Ascending aorta (tissue), 2 donors: ENCODE results near the gene TGFBRAP1. TPM values are rescaled to one million over a fixed set of nuclear protein-coding genes. Genes with fewer than 3 reads are reported as not detected.
A peak's percentile ranks its signal among the peaks of the same experiment; 100 is the strongest.

ENCODE experiments used
- DNase-seq, 2 donors: peaks; one replicate each; pipeline ENCODE4 v3.0.0-alpha.2; 2019; ENCODE audit warnings: low spot score in 2 of 2
- H3K27ac ChIP-seq, 2 donors: fragments of 200-600 bp; sonication (generic); one replicate each; pipeline ENCODE4 v1.5.1; 2016 to 2017; ENCODE audit warnings: mild to moderate bottlenecking in 1 of 2
- H3K27me3 ChIP-seq: fragments of 200-600 bp; sonication (generic); one replicate; pipeline ENCODE4 v1.5.1; 2017
- H3K36me3 ChIP-seq, 2 donors: fragments of 200-600 bp; sonication (generic); one replicate each; pipeline ENCODE4 v1.5.1; 2016
- H3K4me1 ChIP-seq, 2 donors: fragments of 200-600 bp; sonication (generic); one replicate each; pipeline ENCODE4 v1.5.1; 2016 to 2017; ENCODE audit warnings: mild to moderate bottlenecking in 1 of 2
- H3K4me3 ChIP-seq, 2 donors: fragments of 200-600 bp; sonication (generic); one replicate each; pipeline ENCODE4 v1.5.1; 2016 to 2017; ENCODE audit warnings: mild to moderate bottlenecking in 1 of 2
- H3K9me3 ChIP-seq, 2 donors: fragments of 200-600 bp; sonication (generic); one replicate each; pipeline ENCODE4 v1.5.1; 2016
- CTCF ChIP-seq, 3 experiments: fragments of 200-600 bp in 2 of 3; fragments of 450-650 bp in 1 of 3; sonication (generic) in 2 of 3; IDR thresholded peaks; one replicate each; pipeline ENCODE4 v1.5.1; 2016 to 2019; ENCODE audit warnings: antibody characterized with exemption in 3 of 3, mild to moderate bottlenecking in 1 of 3, moderate library complexity in 1 of 3
- intact Hi-C: fragments of 100-400 bp; cut with DNase I; formaldehyde crosslinking; loops from one replicate; pipeline ENCODE4 v1.15.1; 2023
- total RNA-seq: library from RNA; depleted of rRNA; stranded (reverse); fragments of >200 nt; gene quantifications from one replicate; pipeline ENCODE4 v1.1.0, GENCODE V29; 2016

Gene TGFBRAP1
- total RNA-seq, 1 donor from 2014 or later: 30.1 TPM

- no peak for TF ChIP-seq CTCF (IDR thresholded peaks at IDR 0.05)
- Histone ChIP-seq H3K27ac (no peak overlapping the region), H3K9me3 (no peaks in the 10 kb centered on the region), H3K4me1 (peaks cover 2 to 10% of the 10 kb centered on the region in 2 donors), H3K36me3 (peaks cover 6 to 22% of the 10 kb centered on the region in 2 donors), H3K27me3 (no peaks in the 10 kb centered on the region), H3K4me3 (no peak overlapping the region)
- intact Hi-C loops: loop anchor here (5.0 kb wide), 1 partner anchor 40 kb away; no protein-coding TSS in a partner anchor
- peak in 1 of 2 donors; percentile 58 for DNase-seq
Measured at GRCh38 chr2:105371810-105372209, 42.3 kb upstream of the TGFBRAP1 start.

- Histone ChIP-seq H3K27ac (no peak overlapping the region), H3K4me1 (peaks cover 2 to 10% of the 10 kb centered on the region in 2 donors), H3K9me3 (no peaks in the 10 kb centered on the region), H3K27me3 (no peaks in the 10 kb centered on the region), H3K36me3 (peaks cover 9 to 28% of the 10 kb centered on the region in 2 donors), H3K4me3 (no peak overlapping the region)
- TF ChIP-seq CTCF (IDR thresholded peaks at IDR 0.05): no peak
- DNase-seq: peak in 1 of 2 donors; percentile 25
- intact Hi-C loops: loop anchor here (5.0 kb wide), 1 partner anchor 41 kb away; no protein-coding TSS in a partner anchor
Measured at GRCh38 chr2:105371156-105371555, 41.6 kb upstream of the TGFBRAP1 start.

GRCh38 chr2:105369777-105370690 is 40.5 kb upstream of the TGFBRAP1 start:
- peak; percentile 38 to 91 for DNase-seq
- H3K4me1 ChIP-seq: peaks cover 2 to 10% of the 10 kb centered on the region in 2 donors
- no peak overlapping the region for H3K4me3 ChIP-seq
- peaks cover 20 to 37% of the 10 kb centered on the region in 2 donors for H3K36me3 ChIP-seq
- no peaks in the 10 kb centered on the region for H3K27me3 ChIP-seq
- TF ChIP-seq CTCF (IDR thresholded peaks at IDR 0.05): peak; percentile 85 to 90 (median 89)
- intact Hi-C loops: loop anchor here (1.0 to 5.0 kb wide), 2 partner anchors 42 to 151 kb away; no protein-coding TSS in a partner anchor
- H3K27ac ChIP-seq: no peak overlapping the region
- no peaks in the 10 kb centered on the region for H3K9me3 ChIP-seq

- Histone ChIP-seq H3K4me3 (no peak overlapping the region), H3K4me1 (peaks cover 2 to 7% of the 10 kb centered on the region in 2 donors), H3K27me3 (no peaks in the 10 kb centered on the region), H3K9me3 (no peaks in the 10 kb centered on the region), H3K36me3 (peaks cover 29 to 46% of the 10 kb centered on the region in 2 donors), H3K27ac (no peak overlapping the region)
- DNase-seq: peak in 1 of 2 donors; percentile 52
- intact Hi-C loops: loop anchor here (1.0 kb wide), 1 partner anchor 152 kb away; no protein-coding TSS in a partner anchor
- no peak for TF ChIP-seq CTCF (IDR thresholded peaks at IDR 0.05)
Measured at GRCh38 chr2:105368759-105369408, 39.3 kb upstream of the TGFBRAP1 start.

GRCh38 chr2:105365206-105365605 is 35.7 kb upstream of the TGFBRAP1 start:
- Histone ChIP-seq H3K27me3 (no peaks in the 10 kb centered on the region), H3K27ac (no peak overlapping the region), H3K4me1 (peaks cover 0 to 3% of the 10 kb centered on the region in 2 donors), H3K9me3 (no peaks in the 10 kb centered on the region), H3K36me3 (peaks cover 52 to 69% of the 10 kb centered on the region in 2 donors), H3K4me3 (no peak overlapping the region)
- intact Hi-C loops: no loop called here
- TF ChIP-seq CTCF (IDR thresholded peaks at IDR 0.05): no peak
- no peak for DNase-seq
